K562 (cell line): ENCODE results near the gene ZNF451. TPM values are rescaled to one million over a fixed set of nuclear protein-coding genes. Genes with fewer than 3 reads are reported as not detected.

Experiments
- ATAC-seq: fragments of 200-7000 bp; cut with Tn5 transposase; 3 replicates; pipeline ENCODE4 v1.9.1; 2020; ENCODE audit warnings: moderate library complexity
- BruUV-seq: library from RNA; stranded (reverse); fragments of 400-500 nt; replicated peaks from 2 replicates; lab custom pipeline; 2021; lab: Mats Ljungman, UMichigan
- CTCF ChIA-PET: fragments of 300-600 bp; formaldehyde crosslinking; extraction: SDS; loops from one replicate; lab custom pipeline; 2021; ENCODE audit warnings: low intra/inter-chr PET ratio; lab: Yijun Ruan, JAX
- POLR2A ChIA-PET: fragments of 300-600, 350-650 bp; sonication (Branson Sonifier 250); formaldehyde crosslinking; extraction: SDS; loops from one replicate; lab custom pipeline; 2021; ENCODE audit warnings: antibody characterized with exemption, inconsistent platforms; lab: Yijun Ruan, JAX
- DNase-seq, 4 experiments: peaks; one replicate each; pipeline versions ENCODE4 v3.0.0 to v3.0.0-alpha.2; 2011 to 2018; ENCODE audit warnings: low spot score in 3 of 4, mixed read lengths in 3 of 4; ENCODE audit errors: extremely low read depth in 1 of 4
- FAIRE-seq: peaks from 2 replicates; lab custom pipeline; 2011; peaks lifted over from hg19 to GRCh38; lab: Jason Lieb, UNC
- H2AFZ ChIP-seq: 2 replicates; pipeline ENCODE4 v1.6.0; 2011; ENCODE audit warnings: low read depth, low read length, control low read depth, inconsistent platforms
- H3K27ac ChIP-seq: fragments of 200-600 bp; 3 replicates; pipeline ENCODE4 v1.8.0; 2011; ENCODE audit warnings: low read depth, mild to moderate bottlenecking, control low read depth, inconsistent platforms, low read length, moderate library complexity, mixed read lengths; ENCODE audit errors: extremely low read depth
- H3K27me3 ChIP-seq, 2 experiments: fragments of 300-600 bp in 1 of 2; 2 replicates in 1 of 2; 3 replicates in 1 of 2; pipeline versions ENCODE4 v1.6.0 to v1.8.0; 2011; ENCODE audit warnings: inconsistent platforms in 2 of 2, low read length in 2 of 2, mild to moderate bottlenecking in 1 of 2, mixed read lengths in 1 of 2, moderate library complexity in 1 of 2; ENCODE audit not compliant: control insufficient read depth in 2 of 2, insufficient read depth in 2 of 2
- H3K36me3 ChIP-seq: fragments of 300-600 bp; 3 replicates; pipeline ENCODE4 v1.8.0; 2011; ENCODE audit warnings: mild to moderate bottlenecking, low read length, inconsistent platforms; ENCODE audit not compliant: control insufficient read depth, insufficient read depth
- H3K4me1 ChIP-seq, 2 experiments: fragments of 200-600 bp in 1 of 2; replicated peaks in 1 of 2; 2 replicates in 1 of 2; 3 replicates in 1 of 2; pipeline versions ENCODE4 v1.5.1 to v1.8.0; 2011; ENCODE audit warnings: inconsistent platforms in 2 of 2, low read length in 2 of 2, mild to moderate bottlenecking in 1 of 2, mixed read lengths in 1 of 2, moderate library complexity in 1 of 2; ENCODE audit not compliant: control insufficient read depth in 2 of 2, insufficient read depth in 2 of 2
- H3K4me2 ChIP-seq: 2 replicates; pipeline ENCODE4 v1.6.1; 2011; ENCODE audit warnings: low read length, control low read depth, inconsistent platforms, mixed read lengths; ENCODE audit not compliant: insufficient read depth
- H3K4me3 ChIP-seq: fragments of 200-600 bp; sonication (generic), shearing (Covaris generic); 2 replicates; pipeline ENCODE4 v1.5.1; 2016; ENCODE audit warnings: control low read depth, inconsistent platforms
- H3K79me2 ChIP-seq: fragments of 200-600 bp; 3 replicates; pipeline ENCODE4 v1.8.0; 2011; ENCODE audit warnings: low read length, inconsistent platforms; ENCODE audit not compliant: control insufficient read depth, insufficient read depth
- H3K9ac ChIP-seq, 2 experiments: 2 replicates each; pipeline versions ENCODE4 v1.6.0 to v1.6.1; 2011; ENCODE audit warnings: low read depth in 2 of 2, low read length in 2 of 2, control low read depth in 1 of 2, inconsistent platforms in 1 of 2, mild to moderate bottlenecking in 1 of 2, mixed read lengths in 1 of 2; ENCODE audit not compliant: insufficient read depth in 1 of 2
- H3K9me1 ChIP-seq: one replicate; pipeline ENCODE4 v1.6.0; 2011; ENCODE audit warnings: inconsistent platforms, mild to moderate bottlenecking, low read length, moderate library complexity; ENCODE audit not compliant: control insufficient read depth, insufficient read depth
- H3K9me3 ChIP-seq: replicated peaks from 2 replicates; pipeline ENCODE4 v1.5.1; 2011; ENCODE audit warnings: low read depth, low read length, inconsistent platforms; ENCODE audit not compliant: control insufficient read depth, insufficient read depth
- H4K20me1 ChIP-seq: replicated peaks from 2 replicates; pipeline ENCODE4 v1.6.1; 2011; ENCODE audit warnings: low read length, inconsistent platforms, mixed read lengths; ENCODE audit not compliant: control insufficient read depth, insufficient read depth
- BRD9 ChIP-seq: fragments of 450-650 bp; IDR thresholded peaks from 2 replicates; pipeline ENCODE4 v1.6.1; 2018; ENCODE audit warnings: low read depth; ENCODE audit not compliant: partially characterized antibody
- C11orf30 ChIP-seq: fragments of 450-650 bp; IDR thresholded peaks from 2 replicates; pipeline ENCODE4 v1.6.1; 2016; ENCODE audit warnings: low read depth, mild to moderate bottlenecking
- E2F6 ChIP-seq, 2 experiments: IDR thresholded peaks; 2 replicates each; pipeline ENCODE4 v1.6.1; 2011; ENCODE audit warnings: borderline replicate concordance in 1 of 2, control low read depth in 1 of 2, low read depth in 1 of 2, low read length in 1 of 2, mild to moderate bottlenecking in 1 of 2, mixed read lengths in 1 of 2, moderate library complexity in 1 of 2; ENCODE audit not compliant: insufficient read depth in 1 of 2, insufficient read length in 1 of 2, poor library complexity in 1 of 2, severe bottlenecking in 1 of 2; ENCODE audit errors: extremely low read depth in 1 of 2
- EGR1 ChIP-seq: fragments of 450-650 bp; conservative IDR thresholded peaks from 2 replicates; pipeline ENCODE4 v1.6.1; 2017; ENCODE audit warnings: mild to moderate bottlenecking
- EHMT2 ChIP-seq: fragments of 450-650 bp; IDR thresholded peaks from 2 replicates; pipeline ENCODE4 v1.6.1; 2018; ENCODE audit warnings: antibody characterized with exemption
- MAFF ChIP-seq: IDR thresholded peaks from 2 replicates; pipeline ENCODE4 v1.6.1; 2012; ENCODE audit warnings: low read length, improper control_type of control experiment
- MAFG ChIP-seq: fragments of 450-650 bp; conservative IDR thresholded peaks from 2 replicates; pipeline ENCODE4 v1.6.1; 2016; ENCODE audit warnings: missing genetic modification characterization, missing compliant biosample characterization
- NFE2L1 ChIP-seq: fragments of 450-650 bp; IDR thresholded peaks from 2 replicates; pipeline ENCODE4 v1.6.1; 2016; ENCODE audit warnings: missing genetic modification characterization, low read depth, mild to moderate bottlenecking, missing compliant biosample characterization, moderate library complexity, borderline replicate concordance
- NFXL1 ChIP-seq: fragments of 450-650 bp; formaldehyde crosslinking; IDR thresholded peaks from 2 replicates; pipeline ENCODE4 v1.4.0; 2021; ENCODE audit warnings: mild to moderate bottlenecking
- NFYB ChIP-seq: IDR thresholded peaks from 2 replicates; pipeline ENCODE4 v1.6.1; 2011; ENCODE audit warnings: mild to moderate bottlenecking, moderate library complexity; ENCODE audit not compliant: insufficient read length; ENCODE audit errors: extremely low read depth
- PRMT5 ChIP-seq: sonication (generic); formaldehyde crosslinking; IDR thresholded peaks from 2 replicates; pipeline ENCODE4 v1.5.0; 2020; ENCODE audit warnings: missing genetic modification reagents
- RBM25 ChIP-seq: fragments of 200-400 bp; formaldehyde crosslinking; IDR thresholded peaks from 2 replicates; pipeline ENCODE4 v1.6.1; 2018; ENCODE audit warnings: low read length, low read depth, moderate library complexity; ENCODE audit not compliant: severe bottlenecking
- ZBTB7A ChIP-seq: IDR thresholded peaks from 2 replicates; pipeline ENCODE4 v1.6.1; 2011; ENCODE audit warnings: low read depth, mild to moderate bottlenecking, low read length, moderate library complexity, borderline replicate concordance; ENCODE audit not compliant: control insufficient read depth
- ZNF316 ChIP-seq: fragments of 450-650 bp; IDR thresholded peaks from 2 replicates; pipeline ENCODE4 v1.6.1; 2016
- WGBS: fragments of 100-300 bp; shearing (Covaris generic); methylation state at CpG from one replicate; pipeline ENCODE4 v1.1.6; 2016; ENCODE audit warnings: low coverage, mixed read lengths; ENCODE audit not compliant: insufficient coverage; ENCODE audit errors: missing lambda C conversion rate; 5-methylcytosine and 5-hydroxymethylcytosine counted together
- in situ Hi-C: fragments of 300-500 bp; cut with MboI; formaldehyde crosslinking; loops from 4 replicates; pipeline ENCODE4 v1.15.0; 2018; ENCODE audit warnings: inconsistent platforms, mixed read lengths
- intact Hi-C: fragments of 100-400 bp; cut with micrococcal nuclease; formaldehyde crosslinking; loops from 2 replicates; pipeline ENCODE4 v1.14.2; 2022
- polyA plus RNA-seq, 8 experiments: library from polyadenylated mRNA; depleted of rRNA in 4 of 8; stranded (reverse) in 5 of 8; unstranded in 3 of 8; fragments of >200 nt; fragmentation: Nextera tagmentation in 2 of 8; fragmentation: Illumina TruSeq in 1 of 8; extraction: Ambion mirVana in 2 of 8; extraction: Trizol in 1 of 8; gene quantifications; 2 replicates each; pipeline versions ENCODE4 v1.2.1 to v1.2.3, GENCODE V29; 2011 to 2014; ENCODE audit warnings: inconsistent platforms in 1 of 8, missing spikeins in 1 of 8
- total RNA-seq, 7 experiments: library from RNA; depleted of rRNA in 6 of 7; stranded (reverse); fragments of >200 nt in 6 of 7; fragmentation: Illumina TruSeq in 2 of 7; extraction: Trizol in 2 of 7; gene quantifications; 2 replicates each; pipeline versions ENCODE4 v1.2.1 to v1.2.3, GENCODE V29; 2011 to 2021; ENCODE audit warnings: low replicate concordance in 1 of 7
- TF ChIP-seq, protein P1 (sequence below): fragments of 250-450 bp; sonication (Bioruptor Pico); IDR thresholded peaks from 2 replicates; pipeline ENCODE4 v1.4.0; 2020; ENCODE audit warnings: mild to moderate bottlenecking
- TF ChIP-seq, protein P2 (sequence below), 3 experiments: fragments of 200-800 bp in 1 of 3; sonication (Bioruptor generic) in 1 of 3; sonication (generic) in 1 of 3; formaldehyde crosslinking in 1 of 3; IDR thresholded peaks; 2 replicates each; pipeline versions ENCODE4 v1.6.1 to v1.8.0; 2016 to 2022; ENCODE audit warnings: mild to moderate bottlenecking in 2 of 3, missing compliant biosample characterization in 2 of 3, missing genetic modification characterization in 2 of 3, missing genetic modification reagents in 1 of 3

The ZNF451 gene
- total and polyA plus RNA-seq, 9 of the 15 experiments (the other 6 are each of a cell fraction or from before 2014, with no cell fraction given) = 16.1 to 74.3 (median 38.3) TPM

DNA sequence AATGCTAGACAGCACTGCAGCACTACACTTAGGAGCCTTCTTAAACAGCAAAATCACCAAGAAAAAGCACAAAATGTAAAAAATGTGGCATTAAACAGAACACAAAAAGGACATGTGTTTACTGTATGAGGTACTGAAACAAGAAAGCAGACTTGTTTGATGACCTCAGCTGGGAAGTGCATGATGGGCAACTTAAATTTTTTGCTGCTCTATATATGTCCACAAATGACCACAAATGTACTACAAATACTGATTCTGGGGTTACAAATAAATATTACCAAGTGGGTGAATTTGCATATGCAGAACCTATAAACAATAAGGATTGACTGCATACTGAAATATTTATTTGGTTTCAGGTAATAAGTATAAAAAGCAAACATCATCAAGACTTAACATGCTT is 119.0 kb downstream of the ZNF451 start (continued):
- TF ChIP-seq NFYB = no peak

GRCh38 chr6:57210060-57210459 is 120.1 kb downstream of the ZNF451 start:
- Histone ChIP-seq H3K9ac (no peak overlapping the region), H3K4me2 (no peak overlapping the region), H3K79me2 (peaks cover 77% of the 10 kb centered on the region), H3K4me3 (no peak overlapping the region), H3K36me3 (peaks cover 19% of the 10 kb centered on the region), H3K27ac (no peak overlapping the region), H2AFZ (no peak overlapping the region), H4K20me1 (no peaks in the 10 kb centered on the region), H3K27me3 (no peaks in the 10 kb centered on the region), H3K9me3 (no peaks in the 10 kb centered on the region), H3K4me1 (peaks cover 3 to 19% of the 10 kb centered on the region in 2 experiments; a peak in 3 of 5 replicates), H3K9me1 (no peaks in the 10 kb centered on the region)
- WGBS = 71% methylated on average over 5 of the region's 5 CpGs
- in situ Hi-C loops = no loop called here
- no peak for DNase-seq
- ATAC-seq = no peak
- ChIA-PET POLR2A (no interaction called here), CTCF (no interaction called here)
- FAIRE-seq = no peak
- intact Hi-C loops = no loop called here
- no TSS peak for BruUV-seq
- TF ChIP-seq ZNF316 = peak; percentile 74
- TF ChIP-seq RBM25 = no peak
- TF ChIP-seq NFXL1 (CRISPR knock-in tag) = no peak
- peak; percentile 68; the same call in 1 of the 2 replicates for TF ChIP-seq EHMT2
- peak; percentile 28; the same call in 1 of the 2 replicates for TF ChIP-seq MAFF
- 0 out of 2 replicates have a peak, but pooled peaks have one; percentile 28 for TF ChIP-seq NFE2L1 (tag)
- TF ChIP-seq E2F6 (IDR thresholded peaks at IDR 0.05; ENCODE audit: borderline replicate concordance in 1 of 2, extremely low read depth in 1 of 2, insufficient read depth in 1 of 2, insufficient read length in 1 of 2, low read depth in 1 of 2, low read length in 1 of 2, poor library complexity in 1 of 2, severe bottlenecking in 1 of 2) = no peak
- TF ChIP-seq EGR1 = no peak
- peak; percentile 70 for TF ChIP-seq MAFG
- peak; percentile 58; the same call in 1 of the 2 replicates for TF ChIP-seq C11orf30
- TF ChIP-seq ZBTB7A = no peak
- TF ChIP-seq BRD9 = no peak
- TF ChIP-seq, protein P1, sequence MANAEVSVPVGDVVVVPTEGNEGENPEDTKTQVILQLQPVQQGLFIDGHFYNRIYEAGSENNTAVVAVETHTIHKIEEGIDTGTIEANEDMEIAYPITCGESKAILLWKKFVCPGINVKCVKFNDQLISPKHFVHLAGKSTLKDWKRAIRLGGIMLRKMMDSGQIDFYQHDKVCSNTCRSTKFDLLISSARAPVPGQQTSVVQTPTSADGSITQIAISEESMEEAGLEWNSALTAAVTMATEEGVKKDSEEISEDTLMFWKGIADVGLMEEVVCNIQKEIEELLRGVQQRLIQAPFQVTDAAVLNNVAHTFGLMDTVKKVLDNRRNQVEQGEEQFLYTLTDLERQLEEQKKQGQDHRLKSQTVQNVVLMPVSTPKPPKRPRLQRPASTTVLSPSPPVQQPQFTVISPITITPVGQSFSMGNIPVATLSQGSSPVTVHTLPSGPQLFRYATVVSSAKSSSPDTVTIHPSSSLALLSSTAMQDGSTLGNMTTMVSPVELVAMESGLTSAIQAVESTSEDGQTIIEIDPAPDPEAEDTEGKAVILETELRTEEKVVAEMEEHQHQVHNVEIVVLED (CRISPR knock-in tag) = no peak
- TF ChIP-seq, protein P2, sequence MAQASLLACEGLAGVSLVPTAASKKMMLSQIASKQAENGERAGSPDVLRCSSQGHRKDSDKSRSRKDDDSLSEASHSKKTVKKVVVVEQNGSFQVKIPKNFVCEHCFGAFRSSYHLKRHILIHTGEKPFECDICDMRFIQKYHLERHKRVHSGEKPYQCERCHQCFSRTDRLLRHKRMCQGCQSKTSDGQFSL (CRISPR knock-in tag; IDR thresholded peaks at IDR 0.05) = no peak
- TF ChIP-seq, protein P2 (tag; IDR thresholded peaks at IDR 0.05) = no peak
- no peak for TF ChIP-seq PRMT5 (CRISPR knock-in tag)
